ENCODE measurements around the gene SSTR3.

GRCh38 chr22:37165066-37165465 lies 47.2 kb downstream of the SSTR3 start:
- TF ChIP-seq, protein P1, sequence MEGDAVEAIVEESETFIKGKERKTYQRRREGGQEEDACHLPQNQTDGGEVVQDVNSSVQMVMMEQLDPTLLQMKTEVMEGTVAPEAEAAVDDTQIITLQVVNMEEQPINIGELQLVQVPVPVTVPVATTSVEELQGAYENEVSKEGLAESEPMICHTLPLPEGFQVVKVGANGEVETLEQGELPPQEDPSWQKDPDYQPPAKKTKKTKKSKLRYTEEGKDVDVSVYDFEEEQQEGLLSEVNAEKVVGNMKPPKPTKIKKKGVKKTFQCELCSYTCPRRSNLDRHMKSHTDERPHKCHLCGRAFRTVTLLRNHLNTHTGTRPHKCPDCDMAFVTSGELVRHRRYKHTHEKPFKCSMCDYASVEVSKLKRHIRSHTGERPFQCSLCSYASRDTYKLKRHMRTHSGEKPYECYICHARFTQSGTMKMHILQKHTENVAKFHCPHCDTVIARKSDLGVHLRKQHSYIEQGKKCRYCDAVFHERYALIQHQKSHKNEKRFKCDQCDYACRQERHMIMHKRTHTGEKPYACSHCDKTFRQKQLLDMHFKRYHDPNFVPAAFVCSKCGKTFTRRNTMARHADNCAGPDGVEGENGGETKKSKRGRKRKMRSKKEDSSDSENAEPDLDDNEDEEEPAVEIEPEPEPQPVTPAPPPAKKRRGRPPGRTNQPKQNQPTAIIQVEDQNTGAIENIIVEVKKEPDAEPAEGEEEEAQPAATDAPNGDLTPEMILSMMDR (conservative IDR thresholded peaks at IDR 0.05 in 1 of 2, IDR thresholded peaks at IDR 0.05 in 1 of 2; ENCODE audit: extremely low read depth in 1 of 2, insufficient read depth in 1 of 2, low read depth in 1 of 2, low read length in 2 of 2): no peak
- no peak for TF ChIP-seq EZH2 (IDR thresholded peaks at IDR 0.05; ENCODE audit: borderline replicate concordance, low read length)
